ENCODE results near the gene PPEF2.

DNA sequence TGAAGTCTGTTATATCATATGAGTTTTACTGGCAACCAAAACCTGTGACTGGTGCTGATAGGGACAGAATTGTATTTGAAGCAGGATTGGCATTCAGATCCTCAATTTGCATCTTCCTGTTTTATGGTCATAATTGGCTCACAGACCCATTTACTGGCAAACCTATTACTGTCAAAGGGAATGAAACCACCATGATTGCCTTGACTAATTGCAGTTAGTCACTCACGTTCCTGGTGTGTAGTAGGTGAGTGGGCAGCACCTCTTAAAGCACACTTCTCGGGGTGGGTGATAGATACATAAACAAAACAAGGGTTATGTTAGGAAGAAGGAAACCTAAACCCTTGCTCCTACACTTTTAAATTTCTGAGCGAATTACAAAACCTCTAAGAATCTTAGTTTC, 81.0 kb downstream of the PPEF2 start:
- TF ChIP-seq, protein P1, sequence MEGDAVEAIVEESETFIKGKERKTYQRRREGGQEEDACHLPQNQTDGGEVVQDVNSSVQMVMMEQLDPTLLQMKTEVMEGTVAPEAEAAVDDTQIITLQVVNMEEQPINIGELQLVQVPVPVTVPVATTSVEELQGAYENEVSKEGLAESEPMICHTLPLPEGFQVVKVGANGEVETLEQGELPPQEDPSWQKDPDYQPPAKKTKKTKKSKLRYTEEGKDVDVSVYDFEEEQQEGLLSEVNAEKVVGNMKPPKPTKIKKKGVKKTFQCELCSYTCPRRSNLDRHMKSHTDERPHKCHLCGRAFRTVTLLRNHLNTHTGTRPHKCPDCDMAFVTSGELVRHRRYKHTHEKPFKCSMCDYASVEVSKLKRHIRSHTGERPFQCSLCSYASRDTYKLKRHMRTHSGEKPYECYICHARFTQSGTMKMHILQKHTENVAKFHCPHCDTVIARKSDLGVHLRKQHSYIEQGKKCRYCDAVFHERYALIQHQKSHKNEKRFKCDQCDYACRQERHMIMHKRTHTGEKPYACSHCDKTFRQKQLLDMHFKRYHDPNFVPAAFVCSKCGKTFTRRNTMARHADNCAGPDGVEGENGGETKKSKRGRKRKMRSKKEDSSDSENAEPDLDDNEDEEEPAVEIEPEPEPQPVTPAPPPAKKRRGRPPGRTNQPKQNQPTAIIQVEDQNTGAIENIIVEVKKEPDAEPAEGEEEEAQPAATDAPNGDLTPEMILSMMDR (IDR thresholded peaks at IDR 0.05): no peak
- no peak for TF ChIP-seq ZFX (IDR thresholded peaks at IDR 0.05; ENCODE audit: borderline replicate concordance)
